MCF 10A (cell line): ENCODE data around the gene GDPD5. TPM values are rescaled to one million over a fixed set of nuclear protein-coding genes. Genes with fewer than 3 reads are reported as not detected.

Source experiments
- BruUV-seq: library from RNA; stranded (reverse); fragments of 400-500 nt; replicated peaks from 2 replicates; lab custom pipeline; 2021; lab: Mats Ljungman, UMichigan
- CTCF ChIA-PET: fragments of 300-600 bp; sonication (Branson Sonifier 250); formaldehyde crosslinking; extraction: SDS; loops from one replicate; lab custom pipeline; 2021; ENCODE audit warnings: antibody characterized with exemption, inconsistent platforms; lab: Yijun Ruan, JAX
- POLR2A ChIA-PET: fragments of 300-600, 350-650 bp; sonication (Branson Sonifier 250); formaldehyde crosslinking; extraction: SDS; loops from one replicate; lab custom pipeline; 2020; ENCODE audit warnings: antibody characterized with exemption, inconsistent platforms; lab: Yijun Ruan, JAX
- DNase-seq: peaks from one replicate; pipeline ENCODE4 v3.0.0-alpha.2; 2018; ENCODE audit not compliant: unreplicated experiment
- H3K27ac Mint-ChIP-seq: one replicate; pipeline ENCODE4 v1.8.0; 2022; ENCODE audit warnings: mild to moderate bottlenecking, low read depth, mixed read lengths; ENCODE audit not compliant: unreplicated experiment
- H3K27me3 Mint-ChIP-seq: one replicate; pipeline ENCODE4 v1.8.0; 2022; ENCODE audit warnings: mixed read lengths; ENCODE audit not compliant: insufficient read depth, unreplicated experiment
- H3K36me3 Mint-ChIP-seq: one replicate; pipeline ENCODE4 v1.8.0; 2022; ENCODE audit warnings: mild to moderate bottlenecking, moderate library complexity, mixed read lengths; ENCODE audit not compliant: insufficient read depth, unreplicated experiment
- H3K4me1 Mint-ChIP-seq: one replicate; pipeline ENCODE4 v1.8.0; 2022; ENCODE audit warnings: mixed read lengths; ENCODE audit not compliant: insufficient read depth, unreplicated experiment
- H3K4me3 Mint-ChIP-seq: one replicate; pipeline ENCODE4 v1.8.0; 2022; ENCODE audit warnings: mild to moderate bottlenecking, moderate library complexity, mixed read lengths; ENCODE audit not compliant: unreplicated experiment
- H3K9me3 Mint-ChIP-seq: one replicate; pipeline ENCODE4 v1.8.0; 2022; ENCODE audit warnings: mixed read lengths; ENCODE audit not compliant: unreplicated experiment
- intact Hi-C: fragments of 100-400 bp; cut with micrococcal nuclease; formaldehyde crosslinking; loops from 2 replicates; pipeline ENCODE4 v1.14.1; 2022
- total RNA-seq: library from RNA; stranded (reverse); gene quantifications from 2 replicates; pipeline ENCODE4 v1.2.3, GENCODE V29; 2022
- TF ChIP-seq, protein P1 (sequence below): fragments of 200-600 bp; IDR thresholded peaks from one replicate; pipeline ENCODE4 v1.8.0; 2022; ENCODE audit warnings: antibody characterized with exemption, mild to moderate bottlenecking; ENCODE audit not compliant: unreplicated experiment

GDPD5 gene
- total RNA-seq, 1 experiment from 2014 or later: 5.6 TPM

DNA sequence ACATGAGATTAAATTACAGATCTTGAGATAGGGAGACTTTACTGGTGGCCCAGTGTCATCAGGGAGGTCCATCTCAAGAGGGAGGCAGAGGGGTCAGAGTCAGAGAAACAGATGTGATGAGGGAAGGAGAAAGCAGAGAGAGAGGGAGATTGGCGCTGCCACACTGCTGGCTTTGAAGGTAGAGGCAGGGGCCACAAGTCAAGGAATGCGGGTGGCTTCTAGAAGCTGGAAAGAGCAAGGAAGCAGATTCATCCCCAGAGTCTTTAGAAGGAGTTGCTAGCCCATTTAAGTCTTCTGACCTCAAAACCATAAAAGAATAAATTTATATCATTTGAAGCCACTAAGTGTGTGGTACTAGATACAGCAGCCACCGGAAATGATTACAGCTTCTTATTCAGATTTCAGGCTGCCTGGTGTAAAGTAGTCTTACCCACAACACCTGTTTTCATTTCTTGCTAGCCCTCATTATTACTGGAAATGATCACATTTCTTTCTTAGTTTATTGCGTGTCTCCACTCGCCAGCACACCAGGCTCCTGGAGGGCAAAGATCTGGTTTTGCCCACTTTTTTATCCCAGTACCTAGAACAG, 23.7 kb upstream of the GDPD5 start:
- Mint-ChIP-seq H3K36me3 (no peaks in the 10 kb centered on the region), H3K27me3 (no peaks in the 10 kb centered on the region), H3K27ac (no peak overlapping the region), H3K4me3 (no peak overlapping the region), H3K4me1 (peaks cover 5% of the 10 kb centered on the region), H3K9me3 (no peaks in the 10 kb centered on the region)
- POLR2A ChIA-PET: interaction anchor here (0.7 to 1.2 kb wide), 3 partner anchors 13 to 536 kb away, joined by 3 read pairs; no protein-coding TSS in a partner anchor
- DNase-seq: no peak
- no TSS peak for BruUV-seq
- CTCF ChIA-PET: interaction anchor here (0.8 to 1.6 kb wide), 5 partner anchors 9 to 253 kb away, joined by 3 to 9 read pairs (median 4); no protein-coding TSS in a partner anchor
- intact Hi-C loops: loop anchor here (5.0 kb wide), 1 partner anchor 158 kb away; no protein-coding TSS in a partner anchor
- TF ChIP-seq, protein P1, sequence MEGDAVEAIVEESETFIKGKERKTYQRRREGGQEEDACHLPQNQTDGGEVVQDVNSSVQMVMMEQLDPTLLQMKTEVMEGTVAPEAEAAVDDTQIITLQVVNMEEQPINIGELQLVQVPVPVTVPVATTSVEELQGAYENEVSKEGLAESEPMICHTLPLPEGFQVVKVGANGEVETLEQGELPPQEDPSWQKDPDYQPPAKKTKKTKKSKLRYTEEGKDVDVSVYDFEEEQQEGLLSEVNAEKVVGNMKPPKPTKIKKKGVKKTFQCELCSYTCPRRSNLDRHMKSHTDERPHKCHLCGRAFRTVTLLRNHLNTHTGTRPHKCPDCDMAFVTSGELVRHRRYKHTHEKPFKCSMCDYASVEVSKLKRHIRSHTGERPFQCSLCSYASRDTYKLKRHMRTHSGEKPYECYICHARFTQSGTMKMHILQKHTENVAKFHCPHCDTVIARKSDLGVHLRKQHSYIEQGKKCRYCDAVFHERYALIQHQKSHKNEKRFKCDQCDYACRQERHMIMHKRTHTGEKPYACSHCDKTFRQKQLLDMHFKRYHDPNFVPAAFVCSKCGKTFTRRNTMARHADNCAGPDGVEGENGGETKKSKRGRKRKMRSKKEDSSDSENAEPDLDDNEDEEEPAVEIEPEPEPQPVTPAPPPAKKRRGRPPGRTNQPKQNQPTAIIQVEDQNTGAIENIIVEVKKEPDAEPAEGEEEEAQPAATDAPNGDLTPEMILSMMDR: no peak

DNA sequence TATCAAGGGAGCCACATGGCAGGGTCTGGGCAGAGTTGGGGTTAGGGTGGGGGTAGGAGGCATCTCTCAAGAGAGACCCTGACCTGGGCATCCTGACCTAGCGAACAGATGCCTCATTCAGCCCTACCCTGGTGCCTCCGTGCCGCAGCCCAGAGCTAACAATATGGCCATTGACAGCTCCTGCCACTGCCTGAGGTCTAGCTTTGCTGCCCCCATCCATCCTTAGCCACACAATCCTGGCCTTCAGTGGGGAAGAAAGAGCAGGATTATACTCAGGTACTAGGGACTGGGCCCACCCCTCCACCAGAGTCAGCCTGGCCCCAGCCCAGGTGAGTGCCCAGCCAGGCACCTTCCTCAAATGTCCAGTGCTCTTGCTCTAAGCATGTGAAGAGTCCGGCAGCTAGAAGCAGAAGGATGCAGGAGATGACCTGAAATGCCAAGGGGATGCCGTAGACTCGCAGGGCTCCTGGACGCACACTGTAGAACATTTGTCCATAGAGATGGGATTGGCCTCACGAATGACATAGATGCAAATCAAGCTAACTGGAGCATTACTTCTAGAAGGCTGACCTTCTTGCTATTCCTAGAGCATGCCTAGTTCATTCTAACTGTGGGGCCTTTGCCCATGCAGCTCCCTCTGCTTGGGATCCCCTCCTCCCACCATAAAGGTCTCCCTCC, 23.0 kb upstream of the GDPD5 start:
- POLR2A ChIA-PET: interaction anchor here (0.7 to 1.2 kb wide), 2 partner anchors 14 to 537 kb away, joined by 3 read pairs; no protein-coding TSS in a partner anchor
- Mint-ChIP-seq H3K9me3 (no peaks in the 10 kb centered on the region), H3K27ac (no peak overlapping the region), H3K4me1 (peaks cover 5% of the 10 kb centered on the region), H3K36me3 (no peaks in the 10 kb centered on the region), H3K4me3 (no peak overlapping the region), H3K27me3 (no peaks in the 10 kb centered on the region)
- no TSS peak for BruUV-seq
- no peak for DNase-seq
- intact Hi-C loops: loop anchor here (5.0 kb wide), 1 partner anchor 159 kb away; no protein-coding TSS in a partner anchor
- CTCF ChIA-PET: interaction anchor here (0.5 to 1.6 kb wide), 11 partner anchors 10 to 256 kb away, joined by 3 to 9 read pairs (median 3); partner anchors contain the start of gene GDPD5
- TF ChIP-seq, protein P1: no peak

DNA sequence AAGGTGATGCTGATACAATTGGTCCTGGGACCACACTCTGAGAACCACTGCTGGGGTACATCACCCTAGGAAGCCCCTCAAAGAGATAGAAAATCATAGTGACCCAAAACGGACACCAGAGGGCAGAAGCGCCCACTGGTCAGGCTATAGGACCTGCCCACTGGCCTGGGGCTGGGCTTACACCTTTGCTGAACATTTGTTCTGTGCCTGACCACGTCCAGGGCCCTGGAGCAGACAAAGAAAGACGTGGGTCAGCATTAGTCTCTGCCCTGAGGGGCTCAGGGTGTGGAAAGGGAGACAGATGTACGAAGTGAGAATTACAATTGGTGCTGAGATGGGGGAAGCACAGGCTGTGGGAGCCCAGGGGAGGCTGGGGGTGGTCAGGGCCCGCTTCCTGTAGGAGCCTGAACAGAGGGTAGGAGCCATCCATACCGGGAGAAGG, 21.9 kb upstream of the GDPD5 start:
- no TSS peak for BruUV-seq
- ChIA-PET POLR2A (interaction anchor here (0.9 to 1.8 kb wide), 2 partner anchors 15 to 16 kb away, joined by 4 to 5 read pairs; no protein-coding TSS in a partner anchor), CTCF (interaction anchor here (0.6 to 1.6 kb wide), 10 partner anchors 11 to 350 kb away, joined by 3 to 10 read pairs (median 3); no protein-coding TSS in a partner anchor)
- Mint-ChIP-seq H3K27ac (no peak overlapping the region), H3K36me3 (no peaks in the 10 kb centered on the region), H3K9me3 (no peaks in the 10 kb centered on the region), H3K4me3 (no peak overlapping the region), H3K4me1 (peaks cover 5% of the 10 kb centered on the region), H3K27me3 (no peaks in the 10 kb centered on the region)
- intact Hi-C loops: loop anchor here (1.0 to 5.0 kb wide), 4 partner anchors 15 to 256 kb away; partner anchors contain the start of gene SERPINH1
- DNase-seq: peak; percentile 71
- TF ChIP-seq, protein P1: peak; percentile 84
